Spleen (tissue), 7 donors: Measurements from ENCODE around the gene C1QTNF8.

Experiments used
- CTCF ChIP-seq, 11 experiments: fragments of 200-600 bp in 7 of 11; fragments of 450-650 bp in 4 of 11; sonication (generic) in 4 of 11; IDR thresholded peaks in 8 of 11; conservative IDR thresholded peaks in 3 of 11; 1 replicate in 7 of 11; 2 replicates in 4 of 11; pipeline versions ENCODE4 v1.4.0 to v1.8.0; 2016 to 2021; ENCODE audit warnings: antibody characterized with exemption in 11 of 11, inconsistent platforms in 4 of 11, mild to moderate bottlenecking in 1 of 11
- POLR2A ChIP-seq, 3 donors: fragments of 450-650 bp; IDR thresholded peaks; one replicate each; pipeline ENCODE4 v1.5.1; 2017; ENCODE audit warnings: antibody characterized with exemption in 3 of 3, mild to moderate bottlenecking in 1 of 3
- POLR2AphosphoS5 ChIP-seq, 3 donors: sonication (generic); formaldehyde crosslinking; IDR thresholded peaks; one replicate each; pipeline ENCODE4 v1.5.1; 2017; ENCODE audit warnings: antibody characterized with exemption in 3 of 3
- donor health status: DM: no; HTN: no; CAD: no; lungs with moderate emphysema.
- donor health status: DM: no; HTN: no; CAD: no.
- donor health status: DM: no; HTN: no; CAD: no.

GRCh38 chr16:1058216-1058615, 37.8 kb downstream of the C1QTNF8 start:
- TF ChIP-seq CTCF (IDR thresholded peaks at IDR 0.05 in 8 of 11, conservative IDR thresholded peaks at IDR 0.05 in 3 of 11) (no peak), POLR2AphosphoS5 (IDR thresholded peaks at IDR 0.05) (no peak), POLR2A (IDR thresholded peaks at IDR 0.05) (no peak)
